Heart left ventricle (tissue), 16 donors: ENCODE data around the gene FXYD5. TPM values are rescaled to one million over a fixed set of nuclear protein-coding genes. Genes with fewer than 3 reads are reported as not detected.

ENCODE experiments used
- ATAC-seq, 4 donors: fragments of 200-7000 bp; cut with Tn5 transposase; one replicate each; pipeline ENCODE4 v1.9.1; 2020 to 2022; ENCODE audit warnings: moderate library complexity in 4 of 4, mild to moderate bottlenecking in 3 of 4, moderate number of reproducible peaks in 1 of 4
- DNase-seq, 5 donors: peaks; one replicate each; pipeline ENCODE4 v3.0.0-alpha.2; 2020
- H3K27ac ChIP-seq, 12 donors: fragments of 200-600 bp; sonication (generic) in 4 of 12; one replicate each; pipeline versions ENCODE4 v1.5.0 to v1.8.0; 2016 to 2022; ENCODE audit warnings: mild to moderate bottlenecking in 2 of 12
- H3K27me3 ChIP-seq, 9 donors: fragments of 200-600 bp; sonication (generic) in 2 of 9; one replicate each; pipeline versions ENCODE4 v1.5.1 to v1.8.0; 2016 to 2022; ENCODE audit warnings: mild to moderate bottlenecking in 3 of 9
- H3K36me3 ChIP-seq, 9 donors: fragments of 200-600 bp; sonication (generic) in 2 of 9; one replicate each; pipeline versions ENCODE4 v1.5.0 to v1.8.0; 2018 to 2022; ENCODE audit warnings: mild to moderate bottlenecking in 2 of 9
- H3K4me1 ChIP-seq, 12 donors: fragments of 200-600 bp; sonication (generic) in 4 of 12; one replicate each; pipeline versions ENCODE4 v1.5.0 to v1.8.0; 2016 to 2022; ENCODE audit warnings: mild to moderate bottlenecking in 3 of 12
- H3K4me3 ChIP-seq, 12 donors: fragments of 200-600 bp; sonication (generic) in 4 of 12; one replicate each; pipeline versions ENCODE4 v1.5.0 to v1.8.0; 2017 to 2022; ENCODE audit warnings: mild to moderate bottlenecking in 9 of 12, moderate library complexity in 4 of 12
- H3K9me3 ChIP-seq, 12 donors: fragments of 200-600 bp; sonication (generic) in 4 of 12; one replicate each; pipeline versions ENCODE4 v1.5.0 to v1.8.0; 2016 to 2022; ENCODE audit warnings: mild to moderate bottlenecking in 1 of 12
- POLR2A ChIP-seq, 2 donors: fragments of 450-650 bp; IDR thresholded peaks; one replicate each; pipeline ENCODE4 v1.6.1; 2017; ENCODE audit warnings: antibody characterized with exemption in 2 of 2, mild to moderate bottlenecking in 2 of 2, moderate library complexity in 2 of 2
- WGBS, 4 donors: extraction: QIAGEN DNeasy Blood & Tissue Kit in 2 of 4; methylation state at CpG; one replicate each; pipeline versions ENCODE4 v1.1.5 to v1.1.7; 2013 to 2018; 5-methylcytosine and 5-hydroxymethylcytosine counted together
- intact Hi-C, 10 donors: fragments of 100-400 bp; cut with DNase I; formaldehyde crosslinking; loops; one replicate each; pipeline versions ENCODE4 v1.11.1 to v1.14.2; 2022
- polyA plus RNA-seq, 2 donors: library from polyadenylated mRNA; stranded (reverse); fragments of 200-250 nt; gene quantifications; one replicate each; pipeline ENCODE4 v1.2.3, GENCODE V29; 2013
- total RNA-seq, 9 donors: library from RNA; depleted of rRNA in 2 of 9; stranded (reverse); fragments of >200 nt in 2 of 9; fragmentation: NEBNext Ultra II Directional in 3 of 9; extraction: Animal tissue kit (Norgen Biotek cat#: 25700) in 3 of 9; gene quantifications; one replicate each; pipeline versions ENCODE4 v1.1.0 to v1.2.4, GENCODE V29; 2016 to 2023
- TF ChIP-seq, protein P1 (sequence below), 12 donors: fragments of 200-600 bp; sonication (generic) in 4 of 12; IDR thresholded peaks; one replicate each; pipeline versions ENCODE4 v1.5.0 to v1.8.0; 2018 to 2022; ENCODE audit warnings: antibody characterized with exemption in 12 of 12, mild to moderate bottlenecking in 5 of 12
- donor health status: ischemic (EF 13 %, LVEDD 7.1; RV severe dilation, severe dysfunction).
- donor health status: healthy with polysubstance abuse.
- donor health status: DM: no; HTN: yes; CAD: no.
- donor health status: DM: no; HTN: no; CAD: no.
- donor health status: ischemic (EF 25% LVEDD 6.9; RV normal size, moderate dysfunction).
- donor health status: ischemic (EF 25% LVEDD 5.7; RV mildly dilated, moderate dysfunction).
- donor health status: healthy.
- donor health status: DM: yes; HTN: yes; CAD: no.
- donor health status: ischemic (EF 35%, LVEDD 5.7; RV mildly dilated, moderate dysfunction).
- donor health status: nonischemic (EF 11% LVEDD 7.7; RV severe dilation, severe dysfunction).
- donor health status: DM: yes; HTN: yes; CAD: no.
- donor health status: PGD.
- donor health status: ischemic (EF 29% LVEDD 5.4; RV normal size, mild dysfunction).
- donor health status: nonischemic (EF 23%, LVEDD 6.1; RV moderate dilation, normal function).

Gene FXYD5
- total and polyA plus RNA-seq, 11 donors, result 15.3 to 87.9 (median 25.6) TPM

DNA sequence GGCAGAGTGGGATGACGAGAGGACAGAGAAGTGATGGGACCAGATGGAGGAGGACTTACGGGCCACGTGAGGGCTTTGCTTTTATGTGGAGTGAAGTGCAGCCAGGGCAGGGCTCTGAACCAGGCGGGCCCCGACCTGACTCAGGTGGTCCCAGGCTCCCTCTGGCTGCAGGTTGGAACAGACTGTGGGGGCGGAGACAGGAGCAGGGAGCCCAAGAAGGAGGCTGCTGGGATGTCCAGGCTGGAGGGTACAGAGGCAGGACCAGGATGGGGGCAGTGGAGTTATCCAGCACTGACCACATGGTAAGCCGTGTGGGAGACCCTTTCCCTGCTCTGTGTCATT is 2.1 kb downstream of the FXYD5 start:
- Histone ChIP-seq H3K27ac (no peak overlapping the region), H3K9me3 (peaks cover 0 to 3% (median 0%) of the 10 kb centered on the region in 12 donors), H3K36me3 (peaks cover 0 to 48% (median 34%) of the 10 kb centered on the region in 9 donors), H3K4me1 (peaks cover 0 to 34% (median 18%) of the 10 kb centered on the region in 12 donors), H3K4me3 (peak overlapping the region in 1 of 12 donors; percentile 82), H3K27me3 (peaks cover 0 to 30% (median 4%) of the 10 kb centered on the region in 9 donors)
- DNase-seq (no peak), ATAC-seq (no peak)
- 80 to 87% (median 83%) methylated on average over 7 of the region's 7 CpGs for WGBS, 4 donors
- intact Hi-C loops, result loop anchor here in 2 of 10 donors (5.0 to 10.0 kb wide), 2 partner anchors 88 to 111 kb away; partner anchors contain the start of genes LSR (in 1 of the 2) and USF2 (in 1 of the 2)
- TF ChIP-seq, protein P1, sequence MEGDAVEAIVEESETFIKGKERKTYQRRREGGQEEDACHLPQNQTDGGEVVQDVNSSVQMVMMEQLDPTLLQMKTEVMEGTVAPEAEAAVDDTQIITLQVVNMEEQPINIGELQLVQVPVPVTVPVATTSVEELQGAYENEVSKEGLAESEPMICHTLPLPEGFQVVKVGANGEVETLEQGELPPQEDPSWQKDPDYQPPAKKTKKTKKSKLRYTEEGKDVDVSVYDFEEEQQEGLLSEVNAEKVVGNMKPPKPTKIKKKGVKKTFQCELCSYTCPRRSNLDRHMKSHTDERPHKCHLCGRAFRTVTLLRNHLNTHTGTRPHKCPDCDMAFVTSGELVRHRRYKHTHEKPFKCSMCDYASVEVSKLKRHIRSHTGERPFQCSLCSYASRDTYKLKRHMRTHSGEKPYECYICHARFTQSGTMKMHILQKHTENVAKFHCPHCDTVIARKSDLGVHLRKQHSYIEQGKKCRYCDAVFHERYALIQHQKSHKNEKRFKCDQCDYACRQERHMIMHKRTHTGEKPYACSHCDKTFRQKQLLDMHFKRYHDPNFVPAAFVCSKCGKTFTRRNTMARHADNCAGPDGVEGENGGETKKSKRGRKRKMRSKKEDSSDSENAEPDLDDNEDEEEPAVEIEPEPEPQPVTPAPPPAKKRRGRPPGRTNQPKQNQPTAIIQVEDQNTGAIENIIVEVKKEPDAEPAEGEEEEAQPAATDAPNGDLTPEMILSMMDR (IDR thresholded peaks at IDR 0.05), result no peak
- TF ChIP-seq POLR2A (IDR thresholded peaks at IDR 0.05), result no peak

DNA sequence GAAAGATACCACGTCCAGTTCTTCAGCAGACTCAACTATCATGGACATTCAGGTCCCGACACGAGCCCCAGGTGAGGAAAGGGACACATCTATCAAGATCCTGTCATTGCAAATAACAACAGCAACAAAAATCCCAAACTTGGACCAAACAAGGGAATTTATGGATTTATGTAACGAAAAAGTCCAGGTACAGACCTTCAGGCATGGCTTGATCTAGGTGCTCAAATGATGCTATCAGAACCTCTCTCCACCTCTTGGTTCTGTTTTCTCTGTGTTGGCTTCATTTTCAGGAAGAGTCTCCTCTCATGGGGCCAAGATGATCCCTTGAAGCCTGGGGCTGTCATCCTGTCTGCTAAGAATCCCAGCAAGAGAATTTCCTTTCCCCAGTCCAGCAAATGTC is 2.9 kb downstream of the FXYD5 start:
- DNase-seq, result no peak
- no peak for TF ChIP-seq POLR2A (IDR thresholded peaks at IDR 0.05)
- TF ChIP-seq, protein P1 (IDR thresholded peaks at IDR 0.05), result no peak
- WGBS, 4 donors, result 86 to 96% (median 93%) methylated on average over 4 of the region's 4 CpGs
- H3K9me3 ChIP-seq, result peaks cover 0 to 11% (median 3%) of the 10 kb centered on the region in 12 donors
- no peak for ATAC-seq
- intact Hi-C loops, result loop anchor here in 2 of 10 donors (5.0 to 10.0 kb wide), 2 partner anchors 87 to 110 kb away; partner anchors contain the start of genes LSR (in 1 of the 2) and USF2 (in 1 of the 2)
- no peak overlapping the region for H3K4me3 ChIP-seq
- peaks cover 0 to 30% (median 4%) of the 10 kb centered on the region in 9 donors for H3K27me3 ChIP-seq
- H3K4me1 ChIP-seq, result peaks cover 0 to 29% (median 18%) of the 10 kb centered on the region in 12 donors
- H3K27ac ChIP-seq, result no peak overlapping the region
- H3K36me3 ChIP-seq, result peaks cover 0 to 56% (median 41%) of the 10 kb centered on the region in 9 donors

DNA sequence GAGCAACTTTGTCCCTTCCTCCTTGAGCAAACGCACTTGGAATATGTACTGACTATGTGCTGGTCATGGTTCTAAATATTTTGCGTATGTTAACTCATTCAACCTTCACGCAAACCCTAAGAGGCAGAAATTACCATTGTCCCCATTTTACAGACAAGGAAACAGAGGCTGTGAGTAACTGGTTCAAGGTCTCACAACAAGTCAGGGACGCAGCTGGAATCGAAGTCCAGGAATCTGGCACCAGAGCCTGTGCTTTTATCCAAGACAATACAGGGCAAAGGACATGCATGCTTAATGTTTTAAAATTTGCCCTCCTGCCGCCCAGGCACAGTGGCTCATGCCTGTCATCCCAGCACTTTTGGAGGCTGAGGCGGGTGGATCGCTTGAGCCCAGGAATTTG is 5.1 kb downstream of the FXYD5 start:
- H3K36me3 ChIP-seq, result peaks cover 0 to 78% (median 55%) of the 10 kb centered on the region in 9 donors
- 86 to 95% (median 90%) methylated on average over 8 of the region's 8 CpGs for WGBS, 4 donors
- no peak overlapping the region for H3K27ac ChIP-seq
- peaks cover 0 to 24% (median 5%) of the 10 kb centered on the region in 12 donors for H3K9me3 ChIP-seq
- no peak overlapping the region for H3K4me3 ChIP-seq
- TF ChIP-seq, protein P1 (IDR thresholded peaks at IDR 0.05), result no peak
- no peak for TF ChIP-seq POLR2A (IDR thresholded peaks at IDR 0.05)
- intact Hi-C loops, result loop anchor here in 2 of 10 donors (5.0 to 10.0 kb wide), 2 partner anchors 85 to 108 kb away; partner anchors contain the start of genes LSR (in 1 of the 2) and USF2 (in 1 of the 2)
- peaks cover 0 to 15% (median 8%) of the 10 kb centered on the region in 12 donors for H3K4me1 ChIP-seq
- ATAC-seq, result no peak
- DNase-seq, result no peak
- H3K27me3 ChIP-seq, result peaks cover 0 to 15% (median 0%) of the 10 kb centered on the region in 9 donors

DNA sequence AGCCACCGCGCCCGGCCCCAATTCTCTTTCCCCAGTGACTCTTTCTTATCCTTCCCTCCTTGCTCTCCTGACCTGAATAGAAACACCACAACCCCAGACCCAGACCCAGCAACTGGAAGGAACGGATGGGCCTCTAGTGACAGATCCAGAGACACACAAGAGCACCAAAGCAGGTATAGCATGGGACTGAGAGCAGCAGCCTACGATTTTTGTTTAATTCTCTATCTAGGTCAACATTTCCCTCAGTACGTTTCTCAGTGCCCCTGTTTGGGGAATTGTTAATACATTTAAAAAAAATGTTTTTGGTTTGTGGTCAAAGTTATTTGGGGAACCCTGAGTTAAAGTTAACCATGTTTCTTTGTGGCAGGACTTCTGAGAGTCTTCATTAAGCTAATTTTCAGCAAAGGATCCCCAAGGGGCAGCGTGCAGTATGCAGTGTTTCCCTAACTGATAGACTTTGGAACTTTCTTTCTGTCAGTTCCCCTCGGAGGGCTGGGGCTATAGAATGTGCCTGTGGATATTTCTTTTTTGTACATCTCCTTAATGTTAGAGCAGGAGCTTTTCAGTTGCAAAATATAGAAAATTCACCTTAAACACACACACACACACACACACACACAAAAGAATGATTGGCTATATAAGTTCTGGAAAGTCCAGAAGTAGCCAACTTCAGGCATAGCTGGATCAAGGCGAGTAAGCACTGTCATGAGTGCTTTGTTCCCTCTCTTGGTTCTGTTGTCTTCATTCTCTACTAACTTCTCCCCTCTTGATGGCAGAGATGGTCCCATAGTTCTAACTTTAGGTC is 6.3 kb downstream of the FXYD5 start:
- ATAC-seq, result no peak
- DNase-seq, result no peak
- Histone ChIP-seq H3K27me3 (peaks cover 0 to 3% (median 0%) of the 10 kb centered on the region in 9 donors), H3K9me3 (peaks cover 0 to 36% (median 11%) of the 10 kb centered on the region in 12 donors), H3K4me1 (peaks cover 0 to 7% (median 3%) of the 10 kb centered on the region in 12 donors), H3K4me3 (no peak overlapping the region), H3K36me3 (peaks cover 0 to 90% (median 64%) of the 10 kb centered on the region in 9 donors), H3K27ac (no peak overlapping the region)
- WGBS, 4 donors, result 91 to 96% (median 93%) methylated on average over 9 of the region's 9 CpGs
- intact Hi-C loops, result no loop called here
- TF ChIP-seq POLR2A (IDR thresholded peaks at IDR 0.05), result no peak
- TF ChIP-seq, protein P1 (IDR thresholded peaks at IDR 0.05), result no peak
